BE2C (cell line): ENCODE data around the gene IQSEC3. TPM values are rescaled to one million over a fixed set of nuclear protein-coding genes. Genes with fewer than 3 reads are reported as not detected.
A peak's percentile ranks its signal among the peaks of the same experiment; 100 is the strongest.
"Not testable (repeated sequence)": the region's sequence is repeated elsewhere in the genome, so short reads cannot be mapped to it uniquely, and the experiment has no call there.

Source experiments
- DNase-seq: peaks from one replicate; pipeline ENCODE4 v3.0.0-alpha.2; 2020
- H3K27me3 ChIP-seq: fragments of 250-450 bp; sonication (Bioruptor Pico); 2 replicates; pipeline ENCODE4 v1.5.1; 2020; ENCODE audit warnings: mild to moderate bottlenecking
- H3K36me3 ChIP-seq: fragments of 250-450 bp; sonication (Bioruptor Pico); 2 replicates; pipeline ENCODE4 v1.5.1; 2020; ENCODE audit warnings: mild to moderate bottlenecking
- H3K4me1 ChIP-seq: fragments of 250-450 bp; sonication (Bioruptor Pico); 2 replicates; pipeline ENCODE4 v1.5.1; 2020
- H3K4me3 ChIP-seq: 2 replicates; pipeline ENCODE4 v1.5.1; 2011; ENCODE audit warnings: low read depth, low read length
- H3K9me3 ChIP-seq: fragments of 250-450 bp; sonication (Bioruptor Pico); 2 replicates; pipeline ENCODE4 v1.5.1; 2020
- CTCF ChIP-seq: IDR thresholded peaks from 2 replicates; pipeline ENCODE4 v1.5.1; 2012; ENCODE audit warnings: mild to moderate bottlenecking, low read depth, low read length
- polyA plus RNA-seq: library from polyadenylated mRNA; unstranded; fragments of >200 nt; gene quantifications from one replicate; pipeline ENCODE4 v1.2.1, GENCODE V29; 2012; ENCODE audit warnings: low read depth, missing spikeins; ENCODE audit not compliant: insufficient read length, insufficient read depth

IQSEC3 gene
- polyA plus RNA-seq, result 1.9 TPM

- H3K9me3 ChIP-seq, H3K4me1 ChIP-seq, H3K36me3 ChIP-seq, H3K27me3 ChIP-seq: not testable (repeated sequence)
- peak within 1 kb of the TSS; percentile 48 for H3K4me3 ChIP-seq
- DNase-seq, result peak; percentile 79
Observed at GRCh38 chr12:66428-66781, at the start of gene IQSEC3. Gene IQSEC3, plus strand, starts transcription at chr12:66767. Its CDS starts 116 bp downstream, at chr12:66883.

GRCh38 chr12:17370-18340, 48.9 kb upstream of the IQSEC3 start:
- H3K4me3 ChIP-seq, H3K36me3 ChIP-seq, H3K9me3 ChIP-seq, H3K27me3 ChIP-seq, DNase-seq, H3K4me1 ChIP-seq: not testable (repeated sequence)

- H3K4me3 ChIP-seq, DNase-seq, H3K27me3 ChIP-seq, H3K9me3 ChIP-seq, H3K4me1 ChIP-seq, H3K36me3 ChIP-seq: not testable (repeated sequence)
Observed at GRCh38 chr12:18821-19567, 47.6 kb upstream of the IQSEC3 start.

- not testable (repeated sequence) for H3K4me1 ChIP-seq, DNase-seq, H3K27me3 ChIP-seq, H3K36me3 ChIP-seq, H3K9me3 ChIP-seq, H3K4me3 ChIP-seq
Observed at GRCh38 chr12:19906-20305, 46.7 kb upstream of the IQSEC3 start.

- no peak for TF ChIP-seq CTCF
- Histone ChIP-seq H3K9me3 (no peaks in the 10 kb centered on the region), H3K27me3 (no peaks in the 10 kb centered on the region), H3K36me3 (peaks cover 8% of the 10 kb centered on the region), H3K4me3 (no peak overlapping the region), H3K4me1 (no peaks in the 10 kb centered on the region)
- DNase-seq, result no peak
Observed at GRCh38 chr12:20757-21156, 45.8 kb upstream of the IQSEC3 start.

GRCh38 chr12:21301-22189, 45.0 kb upstream of the IQSEC3 start:
- H3K4me1 ChIP-seq, result no peaks in the 10 kb centered on the region
- no peak for DNase-seq

GRCh38 chr12:22190-22529, 44.4 kb upstream of the IQSEC3 start:
- Histone ChIP-seq H3K4me1 (no peaks in the 10 kb centered on the region), H3K4me3 (no peak overlapping the region), H3K27me3 (no peaks in the 10 kb centered on the region), H3K9me3 (no peaks in the 10 kb centered on the region), H3K36me3 (peaks cover 8% of the 10 kb centered on the region)
- no peak for TF ChIP-seq CTCF
- no peak for DNase-seq

More at GRCh38 chr12:21301-22189, 45.0 kb upstream of the IQSEC3 start:
- no peak overlapping the region for H3K4me3 ChIP-seq
- no peak for TF ChIP-seq CTCF
- peaks cover 8% of the 10 kb centered on the region for H3K36me3 ChIP-seq
- no peaks in the 10 kb centered on the region for H3K27me3 ChIP-seq
- no peaks in the 10 kb centered on the region for H3K9me3 ChIP-seq
